ENCODE results near the gene POLR2A. TPM values are rescaled to one million over a fixed set of nuclear protein-coding genes. Genes with fewer than 3 reads are reported as not detected.
"Not testable (repeated sequence)": the region's sequence is repeated elsewhere in the genome, so short reads cannot be mapped to it uniquely, and the experiment has no call there.

Gene POLR2A
- total RNA-seq, 1 donor from 2014 or later: 73.0 TPM

DNA sequence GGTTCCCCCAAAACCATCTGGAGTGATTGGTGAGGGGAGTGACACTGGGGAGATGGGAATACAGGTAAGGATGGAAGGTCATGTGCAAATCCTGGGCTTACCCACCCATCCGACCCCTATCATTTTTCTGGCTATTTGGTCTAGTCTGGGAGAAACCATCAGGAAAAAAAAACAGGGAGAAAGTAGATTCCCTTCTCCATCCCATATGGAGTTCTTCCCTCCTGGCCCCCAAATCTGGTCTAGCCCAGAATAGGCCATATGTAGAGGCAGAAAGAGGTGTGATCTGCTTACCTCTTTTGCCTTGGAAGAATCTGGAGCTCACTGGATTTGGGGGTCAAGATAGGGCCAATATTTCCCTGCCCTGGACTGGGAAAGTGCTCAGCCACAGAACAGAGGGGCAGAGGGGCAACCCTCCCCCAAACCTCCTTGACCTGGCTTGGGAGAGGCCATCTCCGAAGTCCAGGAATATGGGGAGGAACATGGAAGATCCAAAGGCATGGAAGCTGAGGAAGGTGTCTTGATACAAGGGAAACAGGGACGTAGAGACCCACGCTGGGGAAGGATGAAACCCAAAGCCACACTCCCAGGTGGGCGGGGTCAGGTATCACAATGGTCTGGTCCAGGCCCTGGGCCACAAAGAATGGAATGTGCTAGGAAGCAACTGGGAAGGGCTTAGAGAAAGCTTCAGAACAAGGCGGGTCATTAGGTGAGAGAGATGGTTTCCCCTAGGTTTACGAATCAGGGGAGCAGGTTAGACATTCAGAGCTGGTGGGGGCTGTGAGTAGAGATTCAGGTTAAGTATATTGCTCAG is 23.1 kb upstream of the POLR2A start:
- no peak for DNase-seq

DNA sequence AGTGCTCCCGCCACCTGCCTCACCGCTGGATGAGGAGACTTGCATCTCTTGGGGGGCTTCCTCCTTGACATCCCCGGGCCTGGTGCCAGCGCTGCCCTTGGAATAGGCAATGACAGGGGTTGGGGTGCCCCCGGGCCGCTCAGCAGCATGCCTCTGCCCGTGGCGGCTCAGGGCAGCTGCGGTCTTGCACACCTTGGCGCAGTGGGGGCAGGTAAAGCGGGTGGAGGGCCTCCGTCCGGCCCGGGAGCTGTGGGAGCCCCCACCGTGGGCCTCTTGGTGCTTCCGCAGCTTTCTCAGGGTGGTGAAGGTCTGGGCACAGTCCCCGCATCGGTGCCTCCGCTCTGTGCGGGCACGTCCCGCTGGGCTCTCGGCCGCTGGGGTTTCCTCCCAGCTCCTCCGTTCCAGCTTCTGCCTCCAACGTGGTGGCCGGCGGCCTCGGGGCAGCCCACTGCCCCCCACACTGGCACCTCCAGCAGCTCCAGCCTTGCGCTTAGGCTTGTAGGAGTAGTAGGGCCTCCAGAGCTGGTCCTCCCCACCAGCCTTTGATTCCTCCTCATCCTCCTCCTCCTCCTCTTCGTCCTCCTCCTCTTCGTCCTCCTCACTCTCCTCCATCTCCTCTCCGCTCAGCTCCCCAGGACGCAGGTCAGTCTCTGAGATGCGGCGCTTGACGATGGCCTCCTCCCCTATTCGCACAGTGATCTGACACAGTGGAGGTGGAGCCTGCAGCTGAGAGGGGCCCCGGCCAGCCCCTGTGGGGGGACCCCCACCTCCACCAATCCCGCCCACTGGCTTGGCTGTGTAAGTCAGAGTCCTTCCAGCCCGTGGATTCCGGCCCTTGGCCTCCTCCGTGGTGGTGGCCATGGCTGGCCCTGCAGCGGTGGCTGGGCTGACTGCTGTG is 21.4 kb upstream of the POLR2A start:
- DNase-seq: no peak

DNA sequence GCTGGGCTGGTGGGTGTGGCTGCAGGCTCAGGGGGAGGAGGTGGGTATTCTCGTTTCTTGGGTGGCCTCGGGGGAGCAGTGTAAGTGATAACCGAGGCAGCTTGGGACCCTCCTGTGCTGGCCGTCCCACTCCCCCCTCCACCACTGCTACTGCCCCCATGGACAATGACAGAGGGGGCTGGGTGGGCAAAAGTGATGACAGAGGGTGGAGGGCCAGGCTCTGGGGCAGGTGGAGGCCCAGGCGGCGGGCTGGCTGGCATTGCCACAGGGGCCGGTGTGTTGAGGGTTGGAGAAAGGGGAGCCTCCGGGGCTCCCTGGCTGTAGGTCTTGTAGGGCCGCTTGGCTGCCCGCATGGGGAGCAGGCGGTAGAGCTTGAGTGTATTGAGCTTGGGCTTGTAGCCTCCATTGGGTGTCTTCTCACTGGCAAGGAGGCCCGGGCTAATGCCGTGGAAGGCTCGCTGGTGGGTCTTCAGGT is 20.8 kb upstream of the POLR2A start:
- DNase-seq: no peak

GRCh38 chr17:7464081-7464480 is 20.1 kb upstream of the POLR2A start:
- no peak for DNase-seq

GRCh38 chr17:7465597-7466275 is 18.4 kb upstream of the POLR2A start:
- DNase-seq: no peak

- DNase-seq: no peak
Measured at GRCh38 chr17:7466318-7466638, 17.9 kb upstream of the POLR2A start.

GRCh38 chr17:7466639-7467341 is 17.4 kb upstream of the POLR2A start:
- no peak for DNase-seq

DNA sequence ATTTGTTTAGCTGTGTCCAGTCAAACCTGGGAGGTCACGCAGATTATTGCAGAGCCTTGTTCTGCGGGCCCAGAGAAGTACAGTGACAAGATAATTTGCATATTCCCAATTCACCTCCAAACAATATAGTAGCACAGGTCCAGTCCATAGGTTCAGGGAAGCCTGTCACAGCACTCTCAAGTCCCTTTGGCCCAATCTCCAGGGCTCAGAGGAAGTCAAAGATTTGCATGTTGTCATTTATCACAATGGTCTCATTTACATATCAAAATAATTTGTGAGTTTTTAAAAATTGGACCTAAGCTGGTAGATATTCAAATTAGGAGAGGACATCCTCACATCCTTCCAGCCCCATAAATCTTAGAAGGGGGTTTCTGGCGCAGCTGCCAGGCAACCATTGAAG is 16.7 kb upstream of the POLR2A start:
- DNase-seq: no peak

DNA sequence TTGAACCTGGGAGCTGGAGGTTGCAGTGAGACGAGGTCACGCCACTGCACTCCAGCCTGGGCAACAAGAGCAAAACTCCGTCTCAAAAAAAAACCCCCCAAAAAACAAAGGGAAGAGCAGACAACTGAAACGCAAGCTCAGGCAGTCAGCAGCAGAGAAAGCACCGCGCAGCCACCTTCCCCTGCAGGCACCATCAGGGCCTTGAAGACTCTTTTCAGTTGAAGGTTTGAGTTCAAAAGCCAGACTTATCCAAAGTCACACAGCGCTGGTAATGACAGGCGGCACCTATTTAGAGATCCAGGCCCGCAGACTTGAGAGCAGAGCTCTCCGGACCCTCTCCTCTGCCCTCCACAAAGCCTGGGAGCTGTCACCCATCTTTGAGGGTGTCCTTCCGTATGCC is 15.9 kb upstream of the POLR2A start:
- no peak for DNase-seq

DNA sequence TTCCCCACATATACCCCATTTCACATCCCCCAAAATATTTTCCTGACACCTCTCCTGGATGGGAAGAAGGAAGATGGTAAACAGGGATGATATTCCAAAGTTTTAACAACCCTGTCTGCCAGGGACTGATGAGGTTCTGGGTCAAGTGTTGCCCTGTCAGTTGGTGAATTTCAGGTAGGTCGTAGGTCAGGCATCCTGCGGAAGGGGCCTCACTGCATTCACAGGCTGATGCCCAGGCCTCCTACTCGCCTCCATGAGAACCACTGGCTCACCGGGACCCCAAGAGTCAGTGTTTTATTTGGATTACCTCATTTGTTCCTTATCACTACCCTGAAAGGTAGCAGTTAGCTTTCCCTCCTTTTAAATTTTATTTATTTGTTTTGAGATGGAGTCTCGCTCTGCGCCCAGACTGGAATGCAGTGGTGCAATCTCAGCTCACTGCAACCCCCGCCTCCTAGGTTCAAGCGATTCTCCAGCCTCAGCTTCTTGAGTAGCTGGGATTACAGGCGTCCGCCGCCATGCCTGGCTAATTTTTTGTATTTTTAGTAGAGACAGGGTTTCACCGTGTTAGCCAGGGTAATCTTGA is 15.3 kb upstream of the POLR2A start:
- DNase-seq: no peak

DNA sequence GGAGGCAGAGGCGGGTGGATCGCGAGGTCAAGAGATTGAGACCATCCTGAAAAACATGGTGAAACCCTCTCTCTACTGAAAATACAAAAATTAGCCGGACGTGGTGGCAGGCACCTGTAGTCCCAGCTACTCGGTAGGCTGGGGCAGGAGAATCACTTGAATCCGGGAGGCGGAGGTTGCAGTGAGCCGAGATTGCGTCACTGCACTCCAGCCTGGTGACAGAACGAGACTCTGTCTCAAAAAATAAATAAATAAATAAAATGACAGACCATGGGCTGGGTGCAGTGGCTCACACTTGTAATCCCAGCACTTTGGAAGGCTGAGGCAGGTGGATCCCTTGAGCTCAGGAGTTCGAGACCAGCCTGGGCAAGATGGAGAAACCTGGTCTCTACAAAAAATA is 14.3 kb upstream of the POLR2A start:
- DNase-seq: not testable (repeated sequence)

- DNase-seq: not testable (repeated sequence)
Measured at GRCh38 chr17:7470457-7470973, 13.7 kb upstream of the POLR2A start.

GRCh38 chr17:7471729-7472128 is 12.4 kb upstream of the POLR2A start:
- DNase-seq: no peak

GRCh38 chr17:7474767-7475166 is 9.4 kb upstream of the POLR2A start:
- not testable (repeated sequence) for DNase-seq

GRCh38 chr17:7475764-7476422 is 8.3 kb upstream of the POLR2A start:
- no peak for DNase-seq

GRCh38 chr17:7476494-7476893 is 7.7 kb upstream of the POLR2A start:
- DNase-seq: no peak

DNA sequence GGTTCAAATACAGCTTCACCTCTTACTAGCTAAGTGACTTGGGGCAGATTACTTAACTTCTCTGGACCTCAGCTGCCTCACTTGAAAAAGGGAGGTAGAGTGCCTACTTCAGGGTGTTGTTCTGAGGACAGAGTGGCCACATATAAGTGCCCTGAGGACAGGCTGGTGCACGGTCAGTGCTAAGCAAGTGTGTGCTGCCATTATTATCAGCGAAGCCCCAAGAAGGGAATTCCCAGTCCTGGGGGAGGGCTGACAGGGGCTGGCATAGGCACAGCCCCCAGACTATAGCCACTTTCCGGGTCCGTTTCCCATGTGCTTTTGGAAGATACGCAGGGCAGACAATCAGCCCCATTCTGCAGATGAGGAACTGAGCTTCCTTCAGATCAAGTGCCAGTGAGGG is 7.2 kb upstream of the POLR2A start:
- DNase-seq: no peak

DNA sequence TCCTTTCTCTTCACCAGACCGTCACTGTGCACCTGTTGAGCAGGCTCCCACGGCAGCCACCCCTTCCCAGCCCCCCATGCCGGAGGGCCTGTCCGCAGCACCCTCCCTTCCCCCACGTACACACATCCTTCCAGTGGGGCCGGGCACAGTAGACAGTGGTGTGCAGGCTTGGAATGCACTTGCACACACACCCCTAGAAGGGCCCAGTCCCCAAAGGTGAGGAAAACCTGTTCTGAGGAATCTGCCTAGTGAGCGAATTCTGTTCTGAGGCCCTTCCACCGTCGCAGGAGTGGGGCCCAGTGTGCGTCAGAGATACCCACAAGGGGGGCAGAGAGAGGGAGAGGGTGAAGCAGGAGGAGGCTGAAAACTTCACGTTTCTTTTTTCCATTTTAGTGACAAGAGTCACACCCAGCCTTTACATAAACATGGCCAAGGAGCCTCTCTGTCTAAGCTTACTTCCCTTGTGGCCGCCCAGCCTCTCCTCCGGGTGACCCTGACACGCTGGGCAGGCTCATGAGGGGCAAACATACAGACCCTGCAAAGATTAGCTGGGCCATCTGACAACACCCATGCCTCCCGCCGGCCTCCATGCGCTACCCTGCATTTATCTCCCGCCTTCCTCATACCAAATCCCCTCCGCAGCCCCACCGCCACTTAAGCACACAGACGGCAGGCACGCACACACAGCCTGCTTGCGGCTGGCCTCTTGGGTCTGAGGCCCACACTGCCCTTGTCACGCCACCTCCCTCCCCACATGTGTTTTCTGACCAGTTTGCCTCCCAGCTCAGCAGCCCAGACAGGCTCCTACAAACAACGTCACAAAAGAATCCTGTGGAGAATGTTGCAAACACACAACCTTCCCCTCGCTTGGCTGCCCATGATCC is 6.5 kb upstream of the POLR2A start:
- peak; percentile 14 for DNase-seq

- no peak for DNase-seq
Measured at GRCh38 chr17:7478276-7479212, 5.6 kb upstream of the POLR2A start.

Data from skin of body (tissue), 2 donors.